GM19025 (cell line): ENCODE results near the gene TUBGCP3.
"Not testable (repeated sequence)": the region's sequence is repeated elsewhere in the genome, so short reads cannot be mapped to it uniquely, and the experiment has no call there.

Experiments used
- ATAC-seq: cut with Tn5 transposase; IDR thresholded peaks from one replicate; pipeline ENCODE4 v1.9.1; 2021; ENCODE audit warnings: mild to moderate bottlenecking, low read depth, moderate library complexity; ENCODE audit not compliant: unreplicated experiment

The TUBGCP3 gene

DNA sequence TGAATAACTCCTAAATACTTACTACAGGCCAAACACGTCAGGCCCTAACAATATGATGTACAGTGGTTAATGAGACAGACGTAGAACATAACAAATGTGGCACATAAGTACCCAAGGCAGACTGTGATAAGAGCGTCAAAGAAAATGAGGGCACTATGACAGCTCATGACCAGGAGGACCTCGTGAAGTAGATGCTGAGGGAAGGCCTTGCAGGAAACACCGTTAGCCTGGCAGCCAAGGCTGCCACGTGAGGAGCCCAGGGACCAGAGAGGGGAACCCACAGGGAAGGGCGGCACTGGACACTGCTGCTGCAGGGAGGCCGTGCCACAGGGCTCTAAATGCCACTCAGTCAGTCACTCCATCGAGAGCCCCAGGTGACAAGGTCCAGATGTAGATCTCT, 5.7 kb downstream of the TUBGCP3 start:
- ATAC-seq: no peak

DNA sequence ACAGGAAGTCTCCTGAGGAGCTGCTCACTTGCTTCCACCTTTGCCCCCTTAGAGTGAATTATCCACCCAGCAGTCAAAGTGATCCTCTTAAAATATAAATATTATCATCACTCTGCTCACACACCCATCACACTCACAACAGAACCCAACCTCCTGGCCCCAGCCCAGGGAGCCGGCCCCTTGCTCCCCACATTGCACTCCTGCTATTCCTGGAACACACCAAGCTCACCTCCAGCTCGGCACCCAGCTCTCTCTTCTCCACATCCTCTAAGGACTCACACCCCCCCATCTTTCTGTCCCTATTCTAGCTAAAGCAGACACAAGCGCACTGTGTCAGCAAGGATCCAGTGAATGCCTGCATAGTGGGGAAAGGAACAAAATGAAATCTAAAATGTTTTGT, 7.0 kb downstream of the TUBGCP3 start:
- no peak for ATAC-seq

DNA sequence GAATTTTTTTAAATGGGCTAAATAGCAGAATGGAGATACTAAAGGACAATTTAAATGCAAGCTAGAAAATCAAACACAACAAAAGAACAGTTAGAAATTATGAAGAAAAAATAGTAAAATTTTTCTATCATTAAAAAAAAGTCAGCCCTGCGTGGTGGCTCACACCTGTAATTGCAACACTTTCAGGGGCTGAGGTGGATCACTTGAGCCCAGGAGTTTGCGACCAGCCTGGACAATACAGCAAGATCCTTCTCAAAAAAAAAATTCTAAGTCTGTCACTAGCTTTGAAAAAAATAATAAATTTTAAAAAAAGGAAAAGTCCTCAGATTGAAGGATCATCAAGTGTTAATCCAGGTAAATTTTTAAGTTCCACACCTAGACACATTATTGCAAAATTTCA, 7.7 kb downstream of the TUBGCP3 start:
- no peak for ATAC-seq

DNA sequence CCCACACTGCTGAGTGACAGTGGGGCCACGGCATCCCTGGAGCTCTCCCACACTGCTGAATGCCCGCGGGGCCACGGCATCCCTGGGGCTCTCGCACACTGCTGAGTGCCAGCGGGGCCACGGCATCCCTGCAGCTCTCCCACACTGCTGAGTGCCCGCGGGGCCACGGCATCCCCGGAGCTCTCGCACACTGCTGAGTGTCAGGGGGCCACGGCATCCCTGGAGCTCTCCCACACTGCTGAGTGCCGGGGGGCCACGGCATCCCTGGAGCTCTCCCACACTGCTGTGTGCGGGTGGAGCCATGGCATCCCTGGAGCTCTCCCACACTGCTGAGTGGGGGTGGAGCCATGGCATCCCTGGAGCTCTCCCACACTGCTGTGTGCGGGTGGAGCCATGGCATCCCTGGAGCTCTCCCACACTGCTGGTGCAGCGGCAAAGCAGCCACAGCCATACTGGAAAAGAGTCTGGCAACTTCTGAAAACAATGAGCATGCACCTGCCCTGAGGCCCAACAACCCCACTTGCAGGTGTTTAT, 8.6 kb downstream of the TUBGCP3 start:
- no peak for ATAC-seq

DNA sequence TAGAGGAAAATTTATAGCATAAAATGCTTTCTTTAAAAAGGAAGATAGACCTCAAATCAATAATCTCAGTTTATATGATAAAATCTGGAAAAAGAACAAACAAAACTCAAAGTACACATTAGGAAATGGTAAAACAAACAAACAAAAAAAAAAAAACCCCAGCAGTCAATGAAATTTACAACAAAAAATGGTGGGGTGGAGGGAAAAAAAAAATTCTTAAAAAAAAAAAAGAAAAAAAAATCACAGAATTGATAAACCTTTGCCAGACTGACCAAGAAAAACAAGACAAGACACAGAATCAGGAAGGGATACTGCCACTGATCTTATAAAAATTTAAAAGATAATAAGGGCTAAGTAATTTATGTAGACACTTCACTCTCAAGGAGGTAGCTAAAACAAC, 11.2 kb downstream of the TUBGCP3 start:
- no peak for ATAC-seq

DNA sequence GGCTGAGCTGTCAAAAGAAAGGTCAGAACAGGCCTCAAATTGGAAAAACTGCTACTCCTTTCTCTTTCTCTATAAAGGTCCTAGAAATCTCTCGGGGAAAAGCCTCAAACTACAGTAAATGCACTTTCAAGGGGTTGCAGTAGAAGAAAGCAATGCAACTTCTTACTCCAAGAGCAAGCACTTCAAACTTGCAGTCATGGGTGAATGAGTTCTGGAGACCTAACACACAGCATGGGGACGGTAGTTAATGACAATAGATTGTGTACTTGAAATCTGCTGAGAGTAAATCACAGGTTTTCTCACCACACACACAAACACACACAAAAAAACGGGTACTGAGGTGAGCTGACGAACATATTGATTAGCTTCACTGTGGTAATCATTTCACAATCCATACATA, 11.8 kb downstream of the TUBGCP3 start:
- no peak for ATAC-seq

DNA sequence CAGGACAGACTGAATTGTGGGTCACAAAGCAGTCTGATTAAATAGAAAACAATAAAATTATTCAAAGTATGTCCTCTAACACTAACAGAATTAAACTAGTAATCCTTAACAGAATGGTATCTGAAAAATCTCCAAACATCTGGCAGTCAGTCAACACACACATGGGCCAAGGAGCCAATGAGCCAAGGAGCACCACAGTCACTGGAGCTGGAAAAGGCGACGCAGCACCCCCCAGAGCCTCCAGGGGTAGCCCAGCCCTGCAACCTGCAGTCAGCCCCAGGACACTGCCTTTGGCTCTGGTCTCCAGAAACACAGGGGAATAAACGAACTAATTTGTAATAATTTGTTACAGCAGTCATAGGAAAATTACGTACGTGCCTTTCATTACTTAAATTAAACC, 12.3 kb downstream of the TUBGCP3 start:
- no peak for ATAC-seq

DNA sequence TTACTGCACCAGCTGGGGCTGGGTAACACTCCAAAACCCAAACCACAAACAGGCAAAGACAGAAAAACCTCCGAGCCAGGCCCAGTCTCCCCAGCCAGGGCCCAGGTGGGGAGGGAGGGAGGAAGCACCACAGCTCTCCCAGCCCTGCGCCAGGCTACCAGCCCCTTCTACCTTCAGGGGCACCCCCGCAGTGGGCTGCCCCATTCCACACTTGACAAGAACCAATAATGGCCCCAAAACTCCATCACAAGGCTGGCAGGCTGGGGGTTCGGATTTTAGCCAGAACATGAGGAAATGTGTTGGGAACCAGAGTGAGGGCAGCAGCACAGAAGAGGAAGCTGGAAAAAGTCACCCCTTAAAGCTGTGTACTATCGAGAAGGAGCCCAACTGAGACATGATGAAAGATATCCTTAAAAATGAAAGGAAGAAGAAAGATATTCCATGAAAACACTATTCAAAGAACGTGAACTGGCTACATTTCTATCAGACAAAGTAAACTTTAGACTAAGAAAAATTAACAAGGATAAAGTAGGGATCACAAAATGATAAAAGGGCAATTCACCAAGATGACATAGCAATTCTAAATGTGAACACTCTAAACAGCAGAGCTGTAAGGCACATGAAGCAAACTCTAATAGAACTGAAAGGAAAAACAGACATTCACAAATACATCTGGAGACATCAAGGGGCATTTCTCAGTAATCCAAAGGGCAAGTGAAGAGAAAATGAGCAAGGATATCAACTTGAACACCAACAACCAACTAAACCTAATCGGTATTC, 12.9 kb downstream of the TUBGCP3 start:
- no peak for ATAC-seq

DNA sequence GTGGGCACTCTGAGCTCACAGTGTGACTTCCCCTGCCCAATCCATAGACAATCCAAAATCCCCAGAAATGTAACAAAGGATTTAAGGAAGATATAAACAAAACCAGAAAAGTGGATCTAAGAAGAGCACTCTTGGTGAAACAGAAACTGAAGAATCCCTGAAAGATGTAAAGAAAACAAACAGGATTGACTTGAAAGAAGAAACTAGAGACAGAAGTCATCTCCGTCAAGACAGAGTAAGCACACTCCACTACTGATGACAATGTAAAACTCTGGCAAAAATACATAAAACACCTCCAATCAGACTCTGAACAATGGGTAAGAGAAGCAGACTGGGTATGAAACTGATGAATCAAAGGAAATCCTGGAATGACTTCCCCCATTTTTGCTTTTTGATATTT, 13.5 kb downstream of the TUBGCP3 start:
- ATAC-seq: no peak

DNA sequence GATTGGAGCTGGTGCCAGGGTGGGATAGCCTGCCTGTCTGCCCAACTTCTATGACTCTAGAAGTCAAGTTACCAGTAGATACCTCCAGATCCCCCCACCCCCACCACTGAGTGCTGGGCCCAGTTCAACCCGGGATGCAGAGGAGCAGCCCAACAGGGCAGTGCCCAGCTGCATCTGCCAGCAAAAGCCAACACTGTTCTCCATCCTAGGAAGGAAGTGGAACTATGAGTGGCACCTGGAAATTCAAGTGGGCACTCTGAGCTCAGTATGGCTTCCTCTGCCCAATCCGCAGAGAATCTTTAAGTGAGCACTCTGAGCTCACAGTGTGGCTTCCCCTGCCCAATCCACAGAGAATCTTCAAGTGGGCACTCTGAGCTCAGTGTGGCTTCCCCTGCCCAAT, 14.2 kb downstream of the TUBGCP3 start:
- no peak for ATAC-seq

DNA sequence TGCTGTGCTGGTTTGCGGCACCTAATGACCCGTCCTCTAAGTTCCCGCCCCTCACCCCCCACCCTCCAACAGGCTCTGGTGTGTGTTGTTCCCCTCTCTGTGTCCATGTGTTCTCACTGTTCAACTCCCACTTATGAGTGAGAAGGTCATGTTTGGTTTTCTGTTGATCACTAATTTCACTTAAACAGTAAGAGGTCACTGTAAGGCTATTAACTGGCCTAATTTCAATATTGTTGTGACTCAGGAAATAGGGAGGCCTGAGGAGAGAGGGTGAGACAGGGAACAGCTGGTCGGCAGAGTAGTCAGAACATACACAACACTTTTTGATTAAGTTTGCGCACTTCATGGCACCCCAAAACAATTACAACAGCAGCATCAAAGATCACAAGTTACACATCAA, 15.6 kb downstream of the TUBGCP3 start:
- no peak for ATAC-seq

DNA sequence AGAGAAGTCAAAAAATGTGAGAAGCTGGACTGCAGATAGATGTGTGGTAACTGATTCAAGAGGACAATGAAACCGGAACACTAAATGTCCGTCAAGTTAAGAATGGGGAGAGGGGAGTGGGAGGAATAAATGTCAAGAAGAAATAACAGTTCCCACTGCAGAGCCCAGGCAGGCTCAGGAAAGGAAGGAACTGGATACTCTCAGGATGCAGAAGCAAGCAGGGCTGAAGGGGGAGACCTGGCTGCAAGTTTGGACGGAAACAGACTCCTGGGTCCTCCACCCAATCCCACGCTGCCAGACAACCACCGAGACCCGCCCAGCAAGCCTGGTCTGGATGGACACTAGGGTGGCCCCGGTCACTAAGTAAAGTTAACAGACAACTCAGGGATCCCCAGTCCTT, 18.1 kb downstream of the TUBGCP3 start:
- ATAC-seq: no peak

DNA sequence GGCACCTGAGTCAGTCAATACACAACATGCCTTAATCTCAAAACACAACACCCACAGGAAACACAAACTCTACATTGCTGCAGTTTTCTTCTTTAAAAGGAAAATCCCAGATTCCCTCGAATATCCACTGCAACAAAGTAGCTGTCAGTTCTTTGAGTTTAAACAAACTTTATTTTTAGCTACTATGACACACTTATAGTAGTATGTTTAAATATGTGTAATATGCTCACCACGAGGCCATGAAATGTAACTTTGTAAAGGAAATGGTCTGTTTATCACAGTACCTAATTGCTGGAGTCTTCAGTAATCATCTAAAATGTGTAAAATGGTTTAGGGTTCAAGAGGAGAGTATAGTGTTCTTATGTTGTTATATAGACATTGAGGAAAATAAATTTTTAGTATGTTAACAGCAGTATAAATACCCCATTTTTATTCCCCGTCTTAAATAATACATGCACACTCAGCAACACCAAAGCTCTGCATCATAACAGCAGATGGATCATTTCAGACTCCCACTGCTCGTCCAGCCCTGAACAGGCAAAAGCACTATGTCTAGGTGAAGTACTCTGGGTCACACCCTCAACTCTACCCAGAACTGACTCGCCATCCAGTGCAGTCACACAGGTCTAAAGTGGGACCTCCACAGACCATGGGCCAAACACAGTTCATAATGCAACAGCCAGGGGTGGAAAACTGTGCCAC, 20.6 kb downstream of the TUBGCP3 start:
- ATAC-seq: no peak

DNA sequence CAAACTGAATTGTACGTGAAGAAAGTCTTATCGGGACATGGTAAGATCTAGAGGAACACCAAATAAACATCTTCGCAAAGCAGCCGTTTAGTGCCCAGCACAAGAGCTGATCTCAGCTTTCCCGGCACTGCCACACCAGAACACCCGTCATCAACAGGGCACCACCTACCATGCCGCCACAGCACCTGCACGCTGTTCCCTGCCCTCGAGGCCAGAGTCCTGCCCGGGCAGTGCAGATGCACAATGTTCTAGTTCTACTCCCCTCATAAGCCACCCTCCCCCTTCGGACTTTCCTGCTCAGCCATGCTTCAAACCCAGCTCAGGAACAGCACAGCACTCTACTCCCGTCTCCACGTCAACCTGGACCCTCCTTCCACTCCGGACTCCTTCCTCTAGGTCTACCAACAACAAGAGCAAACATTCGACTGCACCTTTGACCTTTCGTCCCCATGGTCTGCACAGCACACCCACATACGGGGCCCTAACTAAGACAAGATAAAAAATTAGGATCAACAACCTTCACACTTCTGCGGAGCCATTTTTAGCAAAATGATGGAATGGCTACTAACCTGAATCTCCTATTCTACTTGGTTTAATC, 25.1 kb downstream of the TUBGCP3 start:
- no peak for ATAC-seq

DNA sequence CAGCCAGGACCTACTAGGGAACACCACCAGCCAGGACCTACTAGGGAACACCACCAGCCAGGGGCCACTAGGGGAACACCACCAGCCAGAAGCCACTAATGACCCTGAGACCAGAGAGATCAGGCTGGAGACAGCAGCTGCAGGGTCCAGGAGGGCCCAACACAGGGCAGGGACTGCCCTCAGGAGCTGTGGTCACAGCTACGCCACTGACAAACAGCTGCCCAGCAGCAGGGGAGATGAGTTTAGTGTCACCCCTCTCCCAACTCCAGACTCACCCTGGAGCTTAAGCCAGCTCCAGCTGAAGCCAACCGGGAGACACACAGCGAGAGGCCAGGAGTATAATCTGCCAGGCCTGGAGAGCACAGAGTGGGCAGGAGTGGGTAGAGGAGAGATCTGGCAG, 25.7 kb downstream of the TUBGCP3 start:
- ATAC-seq: no peak

DNA sequence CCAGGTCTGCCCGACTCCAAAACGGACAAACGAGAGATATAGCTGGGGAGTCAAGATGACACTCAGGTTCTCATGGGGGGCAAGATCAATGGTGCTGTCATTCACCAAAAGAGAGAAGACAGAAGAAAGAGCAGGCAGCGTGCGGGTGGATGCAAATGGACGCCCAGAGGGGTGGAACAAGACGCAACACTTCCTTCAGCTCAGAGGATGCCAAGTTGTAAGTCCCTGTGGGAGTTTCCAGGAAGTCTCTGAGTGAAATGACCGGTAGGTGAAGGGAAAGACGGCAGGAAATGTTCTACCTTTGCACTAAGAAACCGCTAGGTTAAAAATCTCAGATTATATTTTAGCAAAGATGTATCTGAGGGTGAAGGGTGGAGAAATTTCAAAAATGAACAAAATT, 26.5 kb downstream of the TUBGCP3 start:
- no peak for ATAC-seq

DNA sequence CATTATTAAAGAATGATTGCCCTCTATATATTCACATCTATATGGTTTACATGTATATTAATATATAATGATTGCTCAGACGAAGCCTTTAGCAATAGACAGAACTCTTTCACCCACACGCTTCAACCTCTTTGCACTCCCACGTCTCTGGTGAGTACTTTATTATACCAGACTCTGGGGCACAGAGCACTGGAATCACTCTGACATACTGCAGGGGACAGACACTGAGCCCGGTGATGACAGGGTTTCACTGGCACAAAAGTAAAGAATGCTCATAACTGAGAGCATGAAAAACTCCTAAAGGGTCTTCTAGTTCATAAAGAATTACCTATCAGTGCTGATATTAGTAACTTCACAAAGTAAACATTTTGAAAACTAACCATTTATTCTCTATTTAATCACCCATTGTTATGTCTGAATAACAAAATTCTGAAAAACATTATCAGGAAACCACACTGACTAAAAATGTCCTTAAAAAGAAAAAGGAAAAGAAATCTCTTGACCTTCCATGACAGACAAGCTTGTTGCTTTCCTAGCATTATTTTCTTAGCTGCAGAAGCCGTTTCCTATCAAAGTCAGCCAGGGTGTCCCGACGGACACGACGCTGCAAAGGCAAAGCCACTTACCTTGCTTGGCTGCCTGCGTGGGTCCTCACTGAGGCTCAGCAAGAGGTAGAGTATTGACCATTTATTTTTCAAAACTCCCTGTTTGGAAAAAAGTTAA, 29.1 kb downstream of the TUBGCP3 start:
- ATAC-seq: no peak

DNA sequence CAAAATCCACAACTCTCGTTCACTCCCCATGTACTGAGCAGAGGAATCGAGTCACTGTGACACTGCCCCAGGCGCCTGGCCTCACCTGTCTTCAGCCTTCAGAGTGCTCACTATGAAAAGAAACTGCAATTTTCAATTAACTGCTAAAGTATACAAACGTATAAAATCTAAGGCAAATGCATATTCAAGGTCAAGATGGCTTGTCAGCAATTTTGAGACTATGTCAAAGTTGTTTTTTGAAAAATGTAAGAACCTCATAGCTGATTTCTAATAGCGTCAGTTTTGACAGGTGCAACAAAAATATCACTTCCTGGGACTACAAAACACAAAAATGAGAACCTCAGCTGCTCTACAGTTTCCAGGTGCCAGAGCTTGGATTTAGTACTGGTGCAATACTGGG, 31.4 kb downstream of the TUBGCP3 start:
- ATAC-seq: no peak

DNA sequence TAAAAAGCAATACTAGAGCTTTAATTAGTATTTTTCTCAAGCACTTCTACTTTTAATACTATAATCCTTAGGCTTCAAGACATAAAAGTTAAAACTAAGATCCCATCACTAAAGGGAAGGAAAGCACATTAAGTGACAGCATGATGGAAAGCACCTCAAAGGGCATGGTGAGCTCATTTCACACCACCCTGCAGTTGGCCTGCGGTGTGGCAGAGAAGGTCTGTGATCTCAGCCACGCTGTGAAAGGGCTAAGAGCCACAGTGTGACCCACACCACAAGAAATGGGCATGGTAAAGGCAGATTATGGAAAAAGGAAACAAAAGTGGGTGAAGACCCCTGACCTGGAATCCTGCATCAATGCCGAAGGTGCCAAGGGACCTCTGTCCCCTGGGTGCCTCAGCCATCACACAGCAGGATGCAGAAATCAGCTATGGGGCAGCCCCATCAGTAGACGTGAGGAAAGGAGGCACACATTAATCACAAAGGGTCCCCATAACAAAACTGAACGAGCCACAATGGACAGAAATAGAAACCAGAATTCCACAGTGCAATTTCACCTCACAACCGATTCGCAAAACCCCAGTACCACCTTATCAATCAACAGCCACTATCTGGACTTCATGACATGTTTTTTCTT, 33.6 kb downstream of the TUBGCP3 start:
- no peak for ATAC-seq

DNA sequence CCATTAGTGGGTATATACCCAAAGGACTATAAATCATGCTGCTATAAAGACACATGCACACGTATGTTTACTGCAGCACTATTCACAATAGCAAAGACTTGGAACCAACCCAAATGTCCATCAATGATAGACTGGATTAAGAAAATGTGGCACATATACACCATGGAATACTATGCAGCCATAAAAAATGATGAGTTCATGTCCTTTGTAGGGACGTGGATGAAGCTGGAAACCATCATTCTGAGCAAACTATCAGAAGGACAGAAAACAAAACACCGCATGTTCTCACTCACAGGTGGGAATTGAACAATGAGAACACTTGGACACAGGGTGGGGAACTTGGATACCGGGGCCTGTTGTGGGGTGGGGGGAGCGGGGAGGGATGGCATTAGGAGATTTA, 39.0 kb downstream of the TUBGCP3 start:
- ATAC-seq: not testable (repeated sequence)
